Calu3 (cell line): ENCODE results near the gene BUD31. TPM values are rescaled to one million over a fixed set of nuclear protein-coding genes. Genes with fewer than 3 reads are reported as not detected.

Source experiments
- BruUV-seq: library from RNA; stranded (reverse); fragments of 400-500 nt; replicated peaks from 2 replicates; lab custom pipeline; 2021; lab: Mats Ljungman, UMichigan
- CTCF ChIA-PET: fragments of 300-600 bp; sonication (Branson Sonifier 250); formaldehyde crosslinking; loops from one replicate; lab custom pipeline; 2022; ENCODE audit warnings: antibody characterized with exemption; lab: Charles Lee
- DNase-seq: peaks from one replicate; pipeline ENCODE4 v3.0.0; 2022
- H3K27ac Mint-ChIP-seq: one replicate; pipeline ENCODE4 v1.8.0; 2022; ENCODE audit warnings: mixed read lengths; ENCODE audit not compliant: unreplicated experiment
- H3K27me3 Mint-ChIP-seq: one replicate; pipeline ENCODE4 v1.8.0; 2022; ENCODE audit warnings: mixed read lengths; ENCODE audit not compliant: unreplicated experiment
- H3K36me3 Mint-ChIP-seq: one replicate; pipeline ENCODE4 v1.8.0; 2022; ENCODE audit warnings: mild to moderate bottlenecking, moderate library complexity, mixed read lengths; ENCODE audit not compliant: insufficient read depth, unreplicated experiment
- H3K4me1 Mint-ChIP-seq: one replicate; pipeline ENCODE4 v1.8.0; 2022; ENCODE audit warnings: mild to moderate bottlenecking, low read depth, mixed read lengths; ENCODE audit not compliant: unreplicated experiment
- H3K4me3 Mint-ChIP-seq: one replicate; pipeline ENCODE4 v1.8.0; 2022; ENCODE audit warnings: mild to moderate bottlenecking, low read depth, moderate library complexity, mixed read lengths; ENCODE audit not compliant: unreplicated experiment
- H3K9me3 Mint-ChIP-seq: one replicate; pipeline ENCODE4 v1.8.0; 2022; ENCODE audit warnings: low read depth, mixed read lengths; ENCODE audit not compliant: unreplicated experiment
- intact Hi-C: fragments of 100-400 bp; cut with micrococcal nuclease; formaldehyde crosslinking; loops from one replicate; pipeline ENCODE4 v1.10.0; 2022; ENCODE audit not compliant: unreplicated experiment
- total RNA-seq: library from RNA; stranded (reverse); gene quantifications from 2 replicates; pipeline ENCODE4 v1.2.3, GENCODE V29; 2022
- TF ChIP-seq, protein P1 (sequence below): fragments of 200-600 bp; IDR thresholded peaks from one replicate; pipeline ENCODE4 v1.8.0; 2022; ENCODE audit warnings: antibody characterized with exemption; ENCODE audit not compliant: unreplicated experiment

Gene BUD31
- total RNA-seq, 1 experiment from 2014 or later, result 82.7 TPM

DNA sequence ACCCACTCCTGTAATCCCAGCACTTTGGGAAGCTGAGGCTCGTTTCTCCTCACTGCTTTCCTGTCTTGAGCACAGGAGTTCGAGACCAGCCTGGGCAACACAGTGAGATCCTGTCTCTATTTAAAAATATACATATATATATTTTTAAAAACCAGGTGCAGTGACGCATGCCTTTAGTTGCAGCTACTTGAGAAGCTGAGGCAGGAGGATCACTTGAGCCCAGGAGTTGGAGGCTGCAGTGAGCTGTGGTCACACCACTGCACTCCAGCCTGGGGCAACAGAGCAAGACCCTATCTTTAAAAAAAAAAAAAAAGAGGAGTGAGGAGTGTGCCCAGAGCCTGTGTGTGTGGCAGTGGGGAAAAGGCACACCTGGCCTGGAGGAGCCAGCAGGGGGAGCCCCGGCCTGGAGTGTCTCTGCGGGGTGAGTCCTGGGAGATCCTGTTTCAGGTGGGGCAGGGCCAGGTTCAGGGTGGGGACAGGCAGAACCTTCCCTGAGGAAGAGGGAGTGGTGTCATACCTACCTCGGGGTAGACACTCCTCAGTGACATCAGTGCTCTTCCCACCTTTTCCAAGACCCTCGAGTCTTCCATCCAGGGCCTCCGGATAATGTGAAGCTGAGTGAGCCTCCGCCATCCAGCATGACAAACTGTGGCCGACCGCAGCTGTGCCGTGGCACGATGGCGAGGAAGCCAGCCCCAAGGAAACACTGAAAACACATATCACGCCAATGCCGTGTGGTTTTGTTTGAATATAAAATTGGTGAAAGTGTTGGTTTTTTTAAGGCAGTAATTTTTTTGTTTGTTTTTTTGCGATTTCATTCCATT, 43.2 kb upstream of the BUD31 start:
- Mint-ChIP-seq H3K27ac (no peak overlapping the region), H3K36me3 (peaks cover 66% of the 10 kb centered on the region), H3K9me3 (no peaks in the 10 kb centered on the region), H3K4me3 (no peak overlapping the region), H3K4me1 (no peaks in the 10 kb centered on the region), H3K27me3 (no peaks in the 10 kb centered on the region)
- CTCF ChIA-PET, result interaction anchor here (0.5 to 0.7 kb wide), 2 partner anchors 22 to 40 kb away, joined by 3 to 4 read pairs; no protein-coding TSS in a partner anchor
- TF ChIP-seq, protein P1, sequence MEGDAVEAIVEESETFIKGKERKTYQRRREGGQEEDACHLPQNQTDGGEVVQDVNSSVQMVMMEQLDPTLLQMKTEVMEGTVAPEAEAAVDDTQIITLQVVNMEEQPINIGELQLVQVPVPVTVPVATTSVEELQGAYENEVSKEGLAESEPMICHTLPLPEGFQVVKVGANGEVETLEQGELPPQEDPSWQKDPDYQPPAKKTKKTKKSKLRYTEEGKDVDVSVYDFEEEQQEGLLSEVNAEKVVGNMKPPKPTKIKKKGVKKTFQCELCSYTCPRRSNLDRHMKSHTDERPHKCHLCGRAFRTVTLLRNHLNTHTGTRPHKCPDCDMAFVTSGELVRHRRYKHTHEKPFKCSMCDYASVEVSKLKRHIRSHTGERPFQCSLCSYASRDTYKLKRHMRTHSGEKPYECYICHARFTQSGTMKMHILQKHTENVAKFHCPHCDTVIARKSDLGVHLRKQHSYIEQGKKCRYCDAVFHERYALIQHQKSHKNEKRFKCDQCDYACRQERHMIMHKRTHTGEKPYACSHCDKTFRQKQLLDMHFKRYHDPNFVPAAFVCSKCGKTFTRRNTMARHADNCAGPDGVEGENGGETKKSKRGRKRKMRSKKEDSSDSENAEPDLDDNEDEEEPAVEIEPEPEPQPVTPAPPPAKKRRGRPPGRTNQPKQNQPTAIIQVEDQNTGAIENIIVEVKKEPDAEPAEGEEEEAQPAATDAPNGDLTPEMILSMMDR, result peak; percentile 30
- DNase-seq, result peak; percentile 64
- intact Hi-C loops, result no loop called here
- BruUV-seq, result no TSS peak

DNA sequence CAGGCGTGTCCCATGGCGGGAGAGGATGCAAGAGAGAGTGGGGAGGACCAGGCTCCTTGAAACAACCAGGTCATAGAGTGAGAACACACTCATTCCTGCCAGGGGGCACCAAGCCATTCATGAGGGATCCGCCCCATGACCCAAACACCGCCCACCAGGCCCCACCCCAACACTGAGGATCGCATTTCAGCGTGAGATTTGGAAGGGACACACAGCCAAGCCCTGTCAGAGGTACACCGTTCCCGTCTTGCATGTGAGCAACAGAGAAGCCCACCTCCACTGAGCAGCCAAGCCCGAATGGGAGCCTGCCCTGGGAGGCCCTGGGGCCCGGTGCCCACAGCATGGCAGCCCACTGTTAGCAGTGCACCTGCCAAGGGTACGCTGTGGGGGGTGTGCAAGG, 42.1 kb upstream of the BUD31 start:
- H3K27me3 Mint-ChIP-seq, result no peaks in the 10 kb centered on the region
- H3K36me3 Mint-ChIP-seq, result peaks cover 60% of the 10 kb centered on the region
- no TSS peak for BruUV-seq
- CTCF ChIA-PET, result no interaction called here
- H3K27ac Mint-ChIP-seq, result no peak overlapping the region
- H3K9me3 Mint-ChIP-seq, result no peaks in the 10 kb centered on the region
- intact Hi-C loops, result no loop called here
- no peak overlapping the region for H3K4me3 Mint-ChIP-seq
- no peaks in the 10 kb centered on the region for H3K4me1 Mint-ChIP-seq
- no peak for DNase-seq
- TF ChIP-seq, protein P1, result no peak

DNA sequence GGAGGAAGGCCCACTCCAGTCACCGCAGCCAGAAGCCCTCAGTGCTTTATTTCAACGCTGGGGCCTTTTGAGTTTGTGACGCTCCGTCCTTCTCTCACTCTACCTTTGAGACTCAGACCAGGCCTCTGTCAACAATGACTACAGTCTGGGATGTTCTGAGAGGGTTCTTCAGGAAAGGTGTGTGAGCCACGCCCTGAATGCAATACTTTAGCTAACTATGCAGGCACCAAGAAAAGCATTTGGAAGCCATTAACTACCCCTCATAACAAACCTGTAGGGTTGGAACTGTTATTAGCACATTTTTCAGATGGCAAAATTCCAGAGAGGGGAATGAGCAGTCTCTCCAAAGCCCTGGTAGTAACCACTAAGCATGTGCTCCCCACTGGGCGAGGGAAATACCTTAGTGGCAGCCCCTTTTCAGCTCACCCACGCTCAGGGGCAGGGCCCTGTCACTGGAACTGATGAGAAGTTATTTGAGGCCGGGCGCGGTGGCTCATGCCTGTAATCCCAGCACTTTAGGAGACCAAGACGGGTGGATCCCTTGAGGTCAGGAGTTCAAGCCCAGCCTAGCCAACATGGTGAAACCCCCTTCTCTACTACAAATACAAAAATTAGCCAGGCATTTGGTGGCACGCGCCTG, 39.9 kb upstream of the BUD31 start:
- no peak for DNase-seq
- Mint-ChIP-seq H3K9me3 (no peaks in the 10 kb centered on the region), H3K27me3 (no peaks in the 10 kb centered on the region), H3K4me3 (no peak overlapping the region), H3K4me1 (peaks cover 11% of the 10 kb centered on the region), H3K36me3 (peaks cover 58% of the 10 kb centered on the region), H3K27ac (no peak overlapping the region)
- CTCF ChIA-PET, result interaction anchor here (0.5 to 0.7 kb wide), 2 partner anchors 57 to 797 kb away, joined by 3 to 5 read pairs; no protein-coding TSS in a partner anchor
- TF ChIP-seq, protein P1, result no peak
- no TSS peak for BruUV-seq
- intact Hi-C loops, result no loop called here

DNA sequence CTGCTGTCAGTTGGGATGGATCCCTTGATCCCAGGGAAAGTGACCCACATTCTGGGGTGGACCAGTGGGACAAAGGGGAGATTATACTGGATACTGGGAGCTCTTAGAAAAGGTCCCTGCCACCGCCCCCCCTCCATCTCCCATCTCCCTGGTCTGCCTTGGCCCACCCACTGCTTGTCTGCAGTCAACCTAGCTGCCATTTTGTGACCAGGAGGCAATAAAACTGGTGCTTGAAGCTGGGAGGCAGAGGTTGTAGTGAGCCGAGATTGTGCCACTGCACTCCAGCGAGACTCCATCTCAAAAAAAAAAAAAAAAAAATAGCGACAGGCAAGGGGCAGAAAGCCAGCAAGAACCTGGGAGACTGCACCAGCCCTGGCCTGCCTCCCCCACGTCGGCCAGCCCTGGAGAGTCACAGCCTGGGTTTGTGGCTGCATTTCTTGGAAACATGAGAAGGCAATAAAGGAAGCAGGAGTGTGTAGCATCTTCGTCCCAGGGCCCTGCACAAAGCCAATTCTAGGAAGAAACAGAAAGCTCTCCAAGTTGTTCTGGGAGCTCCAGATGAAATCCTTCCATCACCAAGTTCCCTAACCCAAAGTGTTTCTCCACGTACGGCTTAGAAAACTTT, 38.9 kb upstream of the BUD31 start:
- H3K4me1 Mint-ChIP-seq, result peaks cover 11% of the 10 kb centered on the region
- peaks cover 59% of the 10 kb centered on the region for H3K36me3 Mint-ChIP-seq
- no peaks in the 10 kb centered on the region for H3K27me3 Mint-ChIP-seq
- TF ChIP-seq, protein P1, result no peak
- no peak for DNase-seq
- BruUV-seq, result no TSS peak
- CTCF ChIA-PET, result no interaction called here
- H3K27ac Mint-ChIP-seq, result no peak overlapping the region
- H3K4me3 Mint-ChIP-seq, result no peak overlapping the region
- H3K9me3 Mint-ChIP-seq, result no peaks in the 10 kb centered on the region
- intact Hi-C loops, result no loop called here
